ENCODE data around the gene CYS1. TPM values are rescaled to one million over a fixed set of nuclear protein-coding genes. Genes with fewer than 3 reads are reported as not detected.
"Not testable (repeated sequence)": the region's sequence is repeated elsewhere in the genome, so short reads cannot be mapped to it uniquely, and the experiment has no call there.

Gene CYS1
- total RNA-seq, 1 donor from 2014 or later = 27.8 TPM

- no peak for DNase-seq (ENCODE audit: low spot score)
These were observed 14.1 kb upstream of the CYS1 start for GRCh38 chr2:10094271-10094814.

- DNase-seq (ENCODE audit: low spot score) = not testable (repeated sequence)
These were observed 11.7 kb upstream of the CYS1 start for GRCh38 chr2:10091889-10092244.

DNA sequence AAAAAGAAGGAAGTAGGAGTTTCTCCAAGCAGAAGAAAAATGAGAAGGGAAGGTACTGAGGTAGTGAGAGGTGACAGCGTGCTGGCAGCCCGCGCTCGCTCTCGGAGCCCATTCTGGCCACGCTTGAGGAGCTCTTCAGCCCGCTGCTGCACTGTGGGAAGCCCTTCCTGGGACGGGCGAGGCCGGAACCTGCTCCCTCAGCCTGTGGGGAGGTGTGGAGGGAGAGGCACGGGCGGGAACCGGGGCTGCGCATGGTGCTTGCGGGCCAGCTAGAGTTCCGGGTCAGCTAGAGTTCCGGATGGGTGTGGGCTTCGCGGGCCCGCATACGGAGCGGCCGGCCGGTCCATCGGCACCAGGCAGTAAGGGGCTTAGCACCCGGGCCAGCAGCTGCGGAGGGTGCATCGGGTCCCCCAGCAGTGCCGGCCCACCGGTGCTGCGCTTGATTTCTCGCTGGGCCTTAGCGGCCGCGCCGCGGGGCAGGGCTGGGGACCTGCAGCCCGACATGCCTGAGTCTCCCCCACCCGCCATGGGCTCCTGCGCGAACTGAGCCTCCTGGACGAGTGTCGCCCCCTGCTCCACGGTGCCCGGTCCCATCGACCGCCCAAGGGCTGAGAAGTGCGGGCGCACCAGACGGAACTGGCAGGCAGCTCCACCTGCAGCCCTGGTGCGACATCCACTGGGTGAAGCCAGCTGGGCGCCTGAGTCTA is 11.1 kb upstream of the CYS1 start:
- DNase-seq (ENCODE audit: low spot score) = peak; percentile 54

DNA sequence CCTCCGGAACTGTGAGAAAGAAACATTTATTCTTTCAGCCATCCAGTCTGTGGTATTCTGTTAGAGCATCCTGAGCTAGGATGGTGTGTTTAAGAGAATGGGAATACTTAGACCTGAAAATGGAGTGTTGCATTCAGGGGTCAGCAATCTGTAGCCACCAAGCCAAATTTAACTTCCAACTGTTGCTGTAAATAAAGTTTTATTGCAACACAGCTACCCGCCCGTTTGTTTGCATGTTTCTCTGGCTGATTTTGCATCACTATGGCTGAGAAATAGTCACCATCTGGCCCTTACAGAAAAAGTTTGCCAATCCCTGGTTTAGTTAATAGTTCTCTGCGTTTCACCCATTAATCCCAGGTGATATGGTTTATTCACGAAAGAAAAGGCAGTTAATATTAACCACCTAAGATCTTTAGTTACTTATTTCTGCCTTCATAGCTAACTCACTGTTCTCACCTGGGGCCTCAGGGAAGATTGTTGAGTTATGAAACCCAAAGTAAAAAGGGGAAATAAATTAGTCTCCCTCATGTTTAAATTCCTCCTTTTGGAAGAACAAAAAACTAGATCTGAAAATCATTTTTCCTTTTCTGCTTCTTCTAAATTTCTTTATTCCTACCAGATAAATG is 9.5 kb upstream of the CYS1 start:
- no peak for DNase-seq (ENCODE audit: low spot score)

GRCh38 chr2:10087360-10087759 is 7.1 kb upstream of the CYS1 start:
- no peak for DNase-seq (ENCODE audit: low spot score)

DNA sequence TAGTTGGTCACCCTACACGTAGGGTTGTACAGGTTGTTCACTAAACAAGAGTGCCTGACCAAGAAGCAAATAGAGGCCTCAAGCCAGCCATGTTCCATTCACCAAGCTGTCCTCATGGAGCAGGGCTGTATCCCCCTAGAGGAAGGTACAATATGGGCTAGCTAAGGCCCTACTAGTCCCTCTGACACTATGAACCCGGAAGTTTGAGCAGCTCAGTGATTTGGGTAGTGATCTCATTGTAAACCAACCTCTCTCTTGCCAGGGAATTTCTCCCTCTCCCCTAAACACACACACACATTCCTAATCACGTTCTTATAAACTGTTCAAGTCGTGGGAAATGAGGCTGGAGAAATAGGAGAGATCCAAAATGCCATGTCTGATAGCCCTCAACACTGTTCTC is 6.7 kb upstream of the CYS1 start:
- no peak for DNase-seq (ENCODE audit: low spot score)

DNA sequence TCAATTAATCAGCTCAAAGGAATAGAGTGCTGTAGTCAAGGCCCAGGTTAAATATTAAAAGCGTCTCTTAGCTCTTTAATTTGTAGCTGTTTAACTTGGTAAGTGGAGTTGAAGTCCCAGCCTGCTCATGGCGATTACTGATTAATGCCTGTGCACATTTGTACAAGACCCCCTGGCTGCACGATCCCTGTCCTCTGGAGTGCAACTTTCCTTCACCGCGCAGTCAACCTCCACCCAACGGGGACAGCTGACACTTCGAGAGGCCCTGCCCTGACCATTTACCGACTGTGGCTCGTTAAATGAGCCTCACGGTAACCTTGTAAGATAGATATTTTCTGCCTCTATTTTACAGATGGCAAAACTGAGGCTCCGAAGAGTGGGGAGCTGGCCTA is 5.5 kb upstream of the CYS1 start:
- DNase-seq (ENCODE audit: low spot score) = no peak

- DNase-seq (ENCODE audit: low spot score) = no peak
These were observed 4.9 kb upstream of the CYS1 start for GRCh38 chr2:10085043-10085667.

- DNase-seq (ENCODE audit: low spot score) = no peak
These were observed 4.1 kb upstream of the CYS1 start for GRCh38 chr2:10084223-10084865.

- DNase-seq (ENCODE audit: low spot score) = no peak
These were observed 3.5 kb upstream of the CYS1 start for GRCh38 chr2:10083692-10084211.

GRCh38 chr2:10083046-10083445 is 2.8 kb upstream of the CYS1 start:
- DNase-seq (ENCODE audit: low spot score) = no peak

GRCh38 chr2:10080536-10081304 is 509 bp upstream of the CYS1 start:
- no peak for DNase-seq (ENCODE audit: low spot score)

GRCh38 chr2:10079266-10079869 is 843 bp downstream of the CYS1 start:
- DNase-seq (ENCODE audit: low spot score) = no peak

- no peak for DNase-seq (ENCODE audit: low spot score)
These were observed 1.4 kb downstream of the CYS1 start for GRCh38 chr2:10078704-10079265.

DNA sequence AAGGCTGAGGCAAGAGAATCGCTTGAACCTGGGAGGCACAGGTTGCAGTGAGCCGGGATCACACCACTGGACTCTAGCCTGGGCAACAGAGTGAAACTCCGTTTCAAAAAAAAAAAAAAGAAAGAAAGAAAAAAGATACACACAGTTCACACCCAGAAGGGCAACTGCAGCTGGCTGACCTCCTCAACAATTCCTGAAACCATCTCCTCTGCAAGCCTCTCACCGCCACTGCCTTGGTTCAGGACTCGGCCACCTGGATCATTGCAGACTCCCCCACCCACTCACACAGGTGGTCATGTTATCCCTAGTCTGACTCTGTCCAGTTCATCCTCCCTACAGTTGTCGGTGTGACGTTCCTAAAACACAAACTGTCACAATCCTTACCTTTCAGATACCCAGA is 2.2 kb downstream of the CYS1 start:
- no peak for DNase-seq (ENCODE audit: low spot score)

DNA sequence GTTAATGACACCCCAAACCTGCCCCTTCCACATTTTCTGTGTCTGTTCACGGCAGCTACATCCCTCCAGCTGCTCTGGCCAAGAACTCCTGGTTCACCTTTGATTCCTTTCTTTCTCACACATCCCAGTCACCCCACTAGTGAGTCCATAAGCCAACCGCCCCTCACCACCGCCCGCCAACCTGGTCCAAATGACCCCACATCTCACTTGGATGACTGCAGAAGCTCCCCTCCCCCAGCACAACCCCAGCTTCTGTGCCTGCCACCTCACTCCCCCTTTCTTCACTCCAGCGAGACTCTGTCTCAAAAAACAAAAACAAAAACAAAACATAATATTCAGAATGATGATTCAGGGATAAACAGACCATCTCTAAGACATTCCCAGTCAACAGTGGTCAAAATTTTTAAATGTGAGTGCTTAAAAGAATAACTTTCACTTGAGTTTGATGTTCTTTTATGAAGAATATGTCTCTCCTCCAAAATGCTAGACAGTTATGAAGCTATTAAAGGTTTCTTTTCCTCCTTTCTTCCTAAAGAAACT is 3.2 kb downstream of the CYS1 start:
- no peak for DNase-seq (ENCODE audit: low spot score)

- DNase-seq (ENCODE audit: low spot score) = no peak
These were observed 3.7 kb downstream of the CYS1 start for GRCh38 chr2:10076511-10076910.

GRCh38 chr2:10075571-10076209 is 4.5 kb downstream of the CYS1 start:
- no peak for DNase-seq (ENCODE audit: low spot score)

DNA sequence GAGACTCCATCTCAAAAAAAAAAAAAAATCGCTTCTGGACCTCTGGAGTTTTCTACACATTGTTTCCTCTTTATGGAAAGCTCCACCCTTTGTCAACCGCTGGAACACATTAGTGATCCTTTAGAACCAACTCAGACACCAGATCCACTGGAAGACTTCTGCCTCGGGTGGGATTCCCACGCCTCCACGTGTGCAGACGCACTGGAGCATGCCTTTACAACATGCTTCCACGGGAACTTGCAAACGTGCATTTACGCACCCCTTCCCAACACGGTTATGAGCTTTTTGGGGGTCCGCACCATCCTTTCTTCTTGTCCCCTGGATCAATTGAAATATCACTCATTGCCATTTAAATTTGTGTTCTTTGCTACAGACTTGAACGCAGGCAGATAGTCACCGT is 5.1 kb downstream of the CYS1 start:
- no peak for DNase-seq (ENCODE audit: low spot score)

- no peak for DNase-seq (ENCODE audit: low spot score)
These were observed 6.5 kb downstream of the CYS1 start for GRCh38 chr2:10073706-10074105.

Measured in mucosa of gallbladder (tissue), 1 donor.